HG03103 (cell line): ENCODE results near the gene MYL5.
"Not testable (repeated sequence)": the region's sequence is repeated elsewhere in the genome, so short reads cannot be mapped to it uniquely, and the experiment has no call there.

Experiments
- ATAC-seq: cut with Tn5 transposase; IDR thresholded peaks from one replicate; pipeline ENCODE4 v1.9.1; 2021; ENCODE audit warnings: low read depth; ENCODE audit not compliant: unreplicated experiment

The MYL5 gene, protein sequence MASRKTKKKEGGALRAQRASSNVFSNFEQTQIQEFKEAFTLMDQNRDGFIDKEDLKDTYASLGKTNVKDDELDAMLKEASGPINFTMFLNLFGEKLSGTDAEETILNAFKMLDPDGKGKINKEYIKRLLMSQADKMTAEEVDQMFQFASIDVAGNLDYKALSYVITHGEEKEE

DNA sequence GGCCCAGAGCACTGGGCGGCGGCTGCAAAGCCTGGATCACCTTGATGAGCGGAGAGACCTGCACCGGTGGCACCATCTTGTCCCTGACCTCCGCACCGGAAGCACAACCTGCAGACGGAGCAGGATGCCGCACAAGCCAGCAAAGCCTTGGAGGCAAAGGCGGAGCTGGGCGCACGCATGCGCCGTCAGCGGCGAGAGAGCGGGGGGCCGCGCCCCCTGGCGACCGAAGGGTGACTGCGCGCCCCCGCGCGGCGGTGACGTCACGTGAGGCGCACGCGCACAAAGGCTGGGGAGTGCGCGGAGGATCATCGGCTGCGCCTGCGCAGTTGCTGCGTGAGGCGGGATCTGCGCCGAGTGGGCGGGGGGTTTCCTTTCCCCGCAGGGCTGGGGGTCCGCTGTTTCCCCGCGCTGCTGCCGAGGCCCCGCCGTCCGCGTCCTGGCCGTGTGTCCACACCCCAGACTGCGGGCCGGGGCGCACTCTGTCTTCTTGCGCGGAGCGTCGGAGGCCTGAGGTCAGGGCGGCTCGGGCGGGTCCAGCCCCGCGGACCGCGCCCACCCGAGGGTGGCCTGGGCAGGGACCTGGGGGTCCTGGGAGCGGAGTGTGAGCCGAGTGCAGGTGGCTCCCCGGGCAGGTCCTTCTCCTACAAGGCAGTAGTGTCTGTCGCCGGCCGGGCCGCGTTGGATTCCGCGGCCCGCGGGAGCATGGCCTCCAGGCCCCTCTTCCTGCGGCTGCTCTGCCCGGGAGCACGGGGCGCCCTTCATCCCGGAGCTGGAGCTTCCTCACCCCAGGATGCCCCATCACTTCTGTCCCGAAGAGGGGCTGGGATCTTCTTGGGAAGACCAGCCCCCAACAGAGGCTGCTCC is at the start of gene MYL5, which contains the start of gene ATP5ME:
Gene MYL5, plus strand, starts transcription at position 371 of the 864 bp plus-strand sequence. CDS start 3,485 bp downstream, outside the sequence.
Gene ATP5ME, minus strand, starts transcription at position 105 of the 864 bp plus-strand sequence. Its CDS starts 29 bp downstream, at position 76.
- ATAC-seq: peak; percentile 74

DNA sequence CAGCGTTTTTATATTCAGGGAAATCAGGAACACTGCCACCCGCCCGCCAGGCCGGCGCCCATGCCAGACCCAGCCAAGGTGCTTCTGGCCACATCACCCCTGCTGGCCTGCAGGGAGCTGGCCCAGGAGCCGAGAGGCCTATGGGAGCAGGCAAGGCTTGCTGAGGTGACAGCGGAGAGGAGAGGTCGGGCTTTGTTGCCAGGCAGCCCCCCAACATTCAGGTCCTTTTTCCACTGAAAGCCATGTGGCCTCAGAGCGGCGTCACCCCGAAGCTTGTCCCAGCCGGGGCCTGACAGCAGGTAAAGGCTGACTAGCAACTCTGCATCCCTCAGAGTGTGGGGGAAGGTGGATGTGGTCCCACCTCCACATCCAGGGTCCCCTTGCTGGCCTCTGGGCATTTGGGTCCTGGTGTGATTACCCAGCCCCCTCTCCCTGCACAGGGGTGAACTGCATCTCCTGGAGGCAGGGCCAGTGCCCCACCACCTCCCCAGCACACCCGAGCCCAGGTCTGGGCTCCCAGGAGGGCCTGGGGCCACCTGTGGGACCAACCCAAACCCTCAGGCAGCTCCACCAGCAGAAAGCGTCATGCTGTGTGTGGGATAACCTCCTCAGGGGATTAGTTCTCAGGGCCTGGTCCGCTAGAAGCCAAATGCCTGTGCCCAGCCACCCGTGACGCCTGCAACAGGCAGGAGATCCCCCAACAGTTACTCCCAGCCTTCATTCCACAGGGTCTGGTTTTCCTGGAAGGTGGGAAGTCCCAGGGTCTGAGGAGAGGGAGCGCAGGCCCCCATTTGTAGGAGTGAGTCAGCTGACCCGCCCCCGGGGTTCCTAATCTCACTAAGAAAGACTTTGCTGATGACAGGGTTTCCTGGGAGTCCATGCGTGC is 49.4 kb upstream of the MYL5 start, which contains the start of gene PDE6B:
Gene PDE6B, plus strand, starts transcription at position 869 of the 886 bp plus-strand sequence. CDS start 54 bp downstream, outside the sequence.
- no peak for ATAC-seq

DNA sequence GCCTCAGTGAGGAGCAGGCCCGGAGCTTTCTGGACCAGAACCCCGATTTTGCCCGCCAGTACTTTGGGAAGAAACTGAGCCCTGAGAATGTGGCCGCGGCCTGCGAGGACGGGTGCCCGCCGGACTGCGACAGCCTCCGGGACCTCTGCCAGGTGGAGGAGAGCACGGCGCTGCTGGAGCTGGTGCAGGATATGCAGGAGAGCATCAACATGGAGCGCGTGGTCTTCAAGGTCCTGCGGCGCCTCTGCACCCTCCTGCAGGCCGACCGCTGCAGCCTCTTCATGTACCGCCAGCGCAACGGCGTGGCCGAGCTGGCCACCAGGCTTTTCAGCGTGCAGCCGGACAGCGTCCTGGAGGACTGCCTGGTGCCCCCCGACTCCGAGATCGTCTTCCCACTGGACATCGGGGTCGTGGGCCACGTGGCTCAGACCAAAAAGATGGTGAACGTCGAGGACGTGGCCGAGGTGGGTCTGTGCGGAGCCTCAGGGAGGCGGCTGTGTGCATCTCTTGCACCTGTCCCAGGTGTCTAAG is 48.6 kb upstream of the MYL5 start:
- ATAC-seq: no peak

DNA sequence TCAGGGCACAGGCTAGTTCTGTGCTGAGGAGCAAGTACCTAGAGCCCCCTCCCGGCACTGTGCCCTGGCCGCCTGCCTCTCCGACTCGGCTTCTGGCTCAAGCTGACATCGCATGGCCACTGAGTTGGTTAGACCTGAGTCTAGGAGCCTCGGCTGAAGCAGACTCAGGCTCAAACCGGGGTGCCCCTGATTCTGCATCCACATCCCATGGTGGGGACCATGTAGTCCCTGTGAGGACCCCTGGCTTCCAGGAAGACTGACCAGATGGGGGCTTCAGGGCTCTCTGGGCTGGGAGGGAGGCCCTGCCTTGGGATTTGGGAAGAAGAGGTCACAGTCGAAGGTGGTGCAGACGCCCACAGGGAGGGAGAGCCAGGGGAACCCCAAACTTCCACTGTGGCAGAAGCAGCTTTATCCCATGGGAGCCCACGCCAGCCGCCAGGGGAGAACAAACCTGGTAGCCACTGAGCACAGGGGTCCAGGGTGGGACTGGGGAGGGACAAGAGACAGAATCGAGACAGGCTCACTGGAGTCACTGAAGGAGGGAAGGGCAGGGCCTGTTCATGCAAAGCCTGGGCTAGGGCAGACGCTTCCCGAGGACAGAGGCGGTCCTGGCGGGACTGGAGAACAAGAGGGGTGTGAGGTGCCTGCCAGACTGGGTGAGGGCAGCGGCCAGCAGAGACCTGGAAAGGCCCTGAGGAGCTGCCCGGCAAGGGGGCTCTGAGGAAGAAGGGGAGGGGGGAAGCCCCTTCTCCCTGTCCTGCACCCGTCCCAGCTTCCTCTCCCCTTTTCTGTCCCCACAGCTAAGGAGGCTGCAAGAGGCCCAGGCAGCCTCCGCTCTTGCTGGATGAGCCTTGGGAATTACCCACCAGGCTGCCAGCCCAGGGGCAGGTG is 47.9 kb upstream of the MYL5 start:
- ATAC-seq: no peak

DNA sequence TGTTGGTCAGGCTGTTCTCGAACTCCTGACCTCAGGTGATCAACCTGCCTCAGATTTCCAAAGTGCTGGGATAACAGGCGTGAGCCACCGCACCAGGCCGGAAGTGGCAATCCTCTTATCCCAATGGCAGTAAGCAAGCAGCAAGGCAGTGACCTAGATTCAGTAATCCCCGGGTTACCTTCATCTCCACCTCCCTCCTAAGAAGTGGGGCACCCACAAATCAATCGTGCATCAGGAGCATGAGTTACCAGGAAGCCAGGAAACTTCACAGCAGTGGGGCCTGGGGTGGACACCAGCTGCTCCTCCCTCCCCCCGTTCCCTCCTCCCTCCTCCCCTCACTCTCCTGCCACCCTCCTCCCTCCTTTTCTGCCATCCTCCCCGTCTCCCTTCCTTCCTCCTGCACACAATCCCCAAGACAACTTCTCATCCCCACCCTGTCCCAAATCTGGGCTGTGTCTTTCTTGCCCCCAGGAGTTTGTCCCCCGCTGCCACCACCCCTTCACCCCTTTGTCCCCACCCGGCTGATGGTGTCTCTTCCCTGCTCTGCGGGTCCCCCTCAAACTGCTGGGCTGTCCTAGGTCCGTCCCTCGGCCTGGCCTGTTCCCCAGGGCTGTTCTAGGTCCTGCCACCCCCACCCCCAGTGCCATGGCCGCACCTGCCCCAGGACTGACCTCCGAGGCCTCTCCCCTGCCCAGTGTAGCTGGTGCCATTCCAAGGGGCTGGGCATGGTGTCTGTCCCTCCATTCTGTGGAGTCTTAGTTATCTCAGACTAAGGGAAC is 46.8 kb upstream of the MYL5 start:
- no peak for ATAC-seq

DNA sequence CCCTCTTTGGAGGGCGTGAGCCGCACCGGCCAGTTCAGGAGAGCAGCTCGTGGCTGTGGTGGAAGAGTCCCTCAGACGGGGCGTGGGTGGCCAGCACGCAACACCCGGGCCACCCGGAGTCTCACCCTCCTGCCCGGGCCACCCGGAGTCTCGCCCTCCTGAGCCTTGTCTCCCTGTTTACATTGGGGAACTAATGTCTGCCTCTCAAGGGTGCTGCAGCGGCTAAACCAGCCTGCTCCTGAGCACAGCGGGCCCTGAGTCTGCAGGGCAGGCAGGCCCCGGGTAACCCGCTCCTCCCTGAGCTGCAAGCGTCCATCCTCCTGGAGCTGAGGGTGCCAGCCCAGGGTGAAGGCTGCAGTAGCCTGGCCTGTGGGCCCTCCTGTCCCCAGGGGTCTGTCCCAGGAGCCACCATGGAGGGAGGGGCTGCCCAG is 46.0 kb upstream of the MYL5 start:
- no peak for ATAC-seq

DNA sequence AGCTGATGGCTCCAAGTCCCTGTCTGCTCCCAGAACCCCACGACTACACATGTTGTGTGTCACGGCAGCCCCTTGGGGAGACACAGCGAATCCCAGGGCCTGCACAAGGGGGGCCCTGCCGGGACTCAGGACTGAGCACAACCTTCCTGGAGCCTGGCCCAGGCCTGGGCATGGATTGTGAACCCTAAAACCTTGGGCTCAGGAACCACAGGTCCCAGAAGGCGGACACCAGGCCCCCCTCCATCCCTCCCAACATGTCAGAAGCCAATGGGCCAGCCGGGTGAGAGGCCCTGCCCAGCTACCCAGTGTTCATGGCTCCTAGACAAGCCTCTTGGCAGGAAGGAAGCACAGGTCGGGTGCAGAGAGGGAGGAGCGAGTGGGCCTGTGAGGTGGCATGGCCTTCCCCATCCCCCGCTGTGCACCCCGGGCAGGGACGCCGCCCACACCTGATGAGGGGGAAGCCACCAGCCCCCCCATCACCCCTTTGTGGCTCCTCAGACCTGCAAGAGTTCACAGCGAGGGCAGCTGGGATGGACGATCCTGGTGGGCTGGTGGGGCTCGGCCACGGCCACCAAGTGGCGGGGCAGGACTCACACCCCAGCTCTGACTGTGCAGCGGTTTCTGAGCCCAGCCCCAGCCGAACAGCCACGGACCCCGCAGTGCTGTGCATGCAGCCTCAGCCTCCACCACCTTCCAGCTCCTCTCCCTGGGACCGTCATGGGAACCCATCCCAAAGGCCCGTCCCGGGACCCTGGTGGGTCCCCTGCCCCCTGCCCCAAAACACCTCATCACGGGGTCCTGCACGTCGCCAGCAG is 45.3 kb upstream of the MYL5 start:
- ATAC-seq: no peak

DNA sequence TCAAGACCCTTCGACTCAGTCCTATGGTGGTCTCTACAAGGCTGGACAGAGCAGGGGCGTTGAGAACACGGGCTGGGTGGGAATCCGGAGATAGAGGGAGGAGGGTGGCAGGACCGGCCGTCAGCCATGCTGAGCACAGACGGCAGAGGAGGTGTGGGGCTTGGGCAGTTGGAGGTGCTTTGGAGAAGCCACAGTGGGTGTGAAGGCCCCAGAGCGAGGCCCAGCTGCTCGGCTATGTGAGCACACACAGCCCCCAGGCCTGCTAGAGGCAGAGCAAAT is 44.8 kb upstream of the MYL5 start:
- no peak for ATAC-seq

DNA sequence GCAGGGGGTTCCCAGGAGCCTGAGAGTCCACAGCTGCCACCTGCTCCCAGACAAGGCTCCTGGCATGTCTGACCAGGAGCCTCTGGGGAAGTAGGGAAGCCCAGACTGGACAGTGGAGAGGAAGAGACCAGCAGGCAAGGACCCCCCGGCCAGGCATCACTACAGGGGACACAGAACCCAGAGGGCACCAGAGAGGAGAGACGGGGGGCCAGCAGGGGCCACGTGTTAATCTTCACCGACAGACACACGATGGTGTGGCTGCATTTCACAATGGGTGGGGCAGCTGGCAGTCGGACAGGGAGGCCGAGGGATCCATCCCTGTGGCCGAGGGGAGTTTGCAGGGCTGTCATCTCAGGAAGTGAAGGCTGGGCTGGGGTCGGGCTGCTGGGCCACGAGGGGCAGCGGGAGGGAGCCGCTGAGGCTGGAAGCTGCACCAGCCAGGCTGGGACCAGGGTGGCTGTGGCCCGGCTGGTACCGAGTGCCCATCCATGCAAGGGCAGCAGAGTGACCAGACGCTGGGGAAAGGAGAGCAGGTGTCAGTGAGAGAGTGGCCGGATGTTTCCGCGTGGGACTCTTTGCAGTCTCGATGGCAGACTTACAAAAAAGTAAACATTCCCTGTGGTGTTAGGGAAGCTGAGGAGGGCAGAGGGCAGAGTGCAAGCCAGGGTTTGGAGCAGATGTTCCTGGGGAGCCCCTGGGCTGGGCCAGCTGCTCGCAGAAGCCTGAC is 44.3 kb upstream of the MYL5 start:
- ATAC-seq: no peak

DNA sequence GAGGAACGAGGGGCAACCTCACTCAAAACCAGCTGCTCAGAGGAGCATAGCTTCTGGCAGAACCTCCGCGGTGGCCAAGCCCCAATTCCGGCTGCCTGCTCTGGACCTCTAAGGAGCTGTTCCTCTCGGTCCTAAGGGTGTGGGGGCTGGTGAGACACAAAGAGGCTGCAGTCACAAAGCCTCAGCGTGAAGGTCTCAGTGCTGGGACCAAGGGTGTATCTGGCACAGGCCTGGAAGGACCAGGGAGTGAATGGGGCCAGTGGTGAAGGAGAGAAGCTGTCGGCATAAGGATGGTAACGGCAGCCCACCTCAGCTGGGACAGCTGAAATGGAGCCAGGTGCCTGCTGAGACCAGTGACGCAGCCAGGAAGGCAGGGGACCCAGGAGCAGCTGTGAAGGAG is 43.7 kb upstream of the MYL5 start:
- no peak for ATAC-seq

DNA sequence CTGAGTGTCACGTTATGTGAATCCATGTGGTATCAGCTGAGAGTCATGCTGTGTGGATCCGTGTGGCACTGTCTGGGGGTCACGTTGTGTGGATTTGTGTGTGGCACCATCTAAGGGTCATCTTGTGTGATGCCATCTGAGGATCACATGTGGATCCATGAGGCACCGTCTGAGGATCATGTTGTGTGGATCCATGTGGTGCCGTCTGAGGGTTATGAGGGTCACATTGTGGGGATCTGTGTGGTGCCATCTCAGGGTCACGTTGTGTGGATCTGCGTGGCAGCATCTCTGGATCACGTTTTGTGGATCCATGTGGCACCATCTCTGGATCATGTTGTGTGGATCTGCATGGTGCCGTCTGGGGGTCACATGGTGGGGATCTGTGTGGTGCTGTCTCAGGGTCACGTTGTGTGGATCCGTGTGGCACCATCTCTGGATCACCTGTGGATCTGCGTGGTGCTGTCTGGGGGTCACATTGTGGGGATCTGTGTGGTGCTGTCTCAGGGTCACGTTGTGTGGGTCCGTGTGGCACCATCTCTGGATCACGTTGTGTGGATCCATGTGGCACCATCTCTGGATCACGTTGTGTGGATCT is 42.0 kb upstream of the MYL5 start:
- no peak for ATAC-seq

DNA sequence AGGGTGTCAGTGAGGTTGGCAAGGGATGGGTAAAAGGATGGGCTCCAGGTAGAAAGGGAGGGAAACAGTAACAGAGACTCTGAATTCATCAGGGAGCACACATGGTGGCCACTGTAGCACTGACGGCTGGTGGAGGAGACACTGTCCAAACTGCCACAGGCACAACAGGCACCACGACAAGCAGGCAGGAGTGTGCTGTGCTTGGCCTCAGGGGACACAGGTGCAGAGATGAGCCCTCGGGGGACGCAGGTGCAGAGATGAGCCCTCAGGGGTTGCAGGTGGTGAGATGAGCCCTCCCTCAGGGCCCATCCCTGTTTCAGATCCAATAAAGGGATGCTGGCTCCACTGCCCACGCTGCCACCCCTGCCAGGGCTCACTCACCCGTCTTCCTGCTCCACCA is 41.4 kb upstream of the MYL5 start:
- no peak for ATAC-seq

DNA sequence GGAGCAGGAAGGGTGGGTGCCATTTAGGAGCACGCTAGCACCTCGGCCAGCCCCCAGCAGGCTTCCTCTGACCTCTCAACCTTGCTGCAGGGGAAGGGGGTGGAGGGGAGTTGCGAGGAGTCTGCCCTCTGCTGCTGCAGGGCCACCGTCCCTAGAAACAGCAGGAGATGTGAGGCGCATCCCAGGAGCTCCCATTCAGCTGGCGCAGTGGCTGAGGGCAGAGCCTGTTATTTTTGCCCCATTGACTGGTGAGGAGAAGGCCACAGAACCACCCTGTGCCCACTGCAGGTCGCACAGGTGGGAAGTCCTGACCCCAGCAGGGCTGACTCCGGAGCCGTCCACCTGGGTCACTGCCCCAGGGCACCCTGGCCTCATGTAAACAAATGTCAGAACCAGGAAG is 40.9 kb upstream of the MYL5 start:
- no peak for ATAC-seq

DNA sequence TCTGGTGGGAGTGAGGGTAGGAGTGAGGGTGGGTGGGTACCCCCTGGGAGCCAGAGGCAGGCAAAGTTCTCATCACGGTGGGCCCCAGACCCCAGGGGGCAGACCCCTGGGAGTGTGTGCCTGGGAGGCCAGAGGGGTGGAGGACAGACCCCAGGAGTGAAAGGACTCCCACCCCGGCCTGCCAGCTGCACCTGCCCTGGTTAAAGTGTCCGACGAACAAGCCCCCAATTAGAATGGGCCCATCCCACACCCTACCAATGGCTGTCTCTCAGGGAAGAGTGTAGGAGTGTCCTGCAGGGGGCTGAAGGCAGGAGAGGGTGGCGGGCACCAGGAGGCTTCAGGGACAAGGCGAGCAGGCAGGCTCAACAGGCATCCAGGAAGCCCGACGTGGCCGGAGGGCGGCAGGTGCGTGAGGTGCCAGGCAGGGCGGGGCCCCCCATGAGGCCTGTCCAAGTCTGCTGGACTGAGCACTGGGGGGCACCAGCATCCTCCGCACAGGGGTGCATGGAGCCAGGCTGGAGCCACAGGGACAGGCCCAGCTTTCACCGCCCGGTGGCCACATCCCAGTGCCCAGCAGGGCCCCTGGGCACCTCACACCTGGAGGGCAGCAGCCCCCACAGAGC is 40.3 kb upstream of the MYL5 start:
- ATAC-seq: no peak

DNA sequence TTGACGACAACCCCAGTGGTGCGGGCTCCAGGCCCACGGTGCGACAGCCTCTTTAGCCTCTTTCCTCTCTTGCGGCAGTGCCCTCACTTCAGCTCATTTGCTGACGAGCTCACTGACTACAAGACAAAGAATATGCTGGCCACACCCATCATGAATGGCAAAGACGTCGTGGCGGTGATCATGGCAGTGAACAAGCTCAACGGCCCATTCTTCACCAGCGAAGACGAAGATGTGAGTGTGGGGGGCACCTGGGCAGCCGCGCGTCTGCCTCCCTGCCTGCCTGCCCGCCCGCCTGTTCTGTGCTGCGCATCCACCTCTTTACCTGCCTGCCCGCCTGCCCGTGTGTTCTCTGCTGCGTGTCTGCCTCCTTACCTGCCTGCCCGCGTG is 39.8 kb upstream of the MYL5 start:
- ATAC-seq: no peak

DNA sequence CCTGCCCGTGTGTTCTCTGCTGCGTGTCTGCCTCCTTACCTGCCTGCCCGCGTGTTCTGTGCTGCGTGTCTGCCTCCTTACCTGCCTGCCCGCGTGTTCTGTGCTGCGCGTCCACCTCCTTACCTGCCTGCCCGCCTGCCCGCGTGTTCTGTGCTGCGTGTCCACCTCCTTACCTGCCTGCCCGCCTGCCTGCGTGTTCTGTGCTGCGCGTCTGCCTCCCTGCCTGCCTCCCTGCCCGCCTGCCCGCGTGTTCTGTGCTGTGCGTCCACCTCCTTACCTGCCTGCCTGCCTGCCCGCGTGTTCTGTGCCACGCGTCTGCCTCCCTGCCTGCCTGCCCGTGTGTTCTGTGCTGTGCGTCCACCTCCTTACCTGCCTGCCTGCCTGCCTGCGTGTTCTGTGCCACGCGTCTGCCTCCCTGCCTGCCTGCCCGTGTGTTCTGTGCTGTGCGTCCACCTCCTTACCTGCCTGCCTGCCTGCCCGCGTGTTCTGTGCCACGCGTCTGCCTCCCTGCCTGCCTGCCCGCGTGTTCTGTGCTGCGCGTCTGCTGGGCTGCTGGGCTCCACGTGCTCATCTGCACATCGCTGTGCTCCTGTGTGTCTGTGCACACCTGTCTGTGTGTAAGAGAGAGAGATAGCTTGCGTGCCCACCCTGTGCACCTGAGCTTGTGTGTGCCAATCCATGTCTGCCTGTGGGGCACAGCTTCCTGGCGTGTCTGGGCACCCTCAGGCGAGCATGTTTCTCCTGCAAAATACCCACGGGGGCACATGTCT is 39.1 kb upstream of the MYL5 start:
- not testable (repeated sequence) for ATAC-seq
